WTC11 (cell line): ENCODE results near the gene ORM1.
"Not testable (repeated sequence)": the region's sequence is repeated elsewhere in the genome, so short reads cannot be mapped to it uniquely, and the experiment has no call there.

Source experiments
- TF ChIP-seq, protein P1 (sequence below): fragments of 200-600 bp; IDR thresholded peaks from 2 replicates; pipeline ENCODE4 v1.8.0; 2022; ENCODE audit warnings: antibody characterized with exemption
- TF ChIP-seq, protein P2 (sequence below): sonication (generic); formaldehyde crosslinking; conservative IDR thresholded peaks from 2 replicates; pipeline ENCODE4 v1.8.1; 2022; ENCODE audit warnings: mild to moderate bottlenecking, missing genetic modification reagents
- TF ChIP-seq, protein P3 (sequence below): fragments of 250-450 bp; sonication (Bioruptor Pico); IDR thresholded peaks from 2 replicates; pipeline ENCODE4 v1.8.0; 2021; ENCODE audit warnings: mild to moderate bottlenecking

- TF ChIP-seq, protein P1, sequence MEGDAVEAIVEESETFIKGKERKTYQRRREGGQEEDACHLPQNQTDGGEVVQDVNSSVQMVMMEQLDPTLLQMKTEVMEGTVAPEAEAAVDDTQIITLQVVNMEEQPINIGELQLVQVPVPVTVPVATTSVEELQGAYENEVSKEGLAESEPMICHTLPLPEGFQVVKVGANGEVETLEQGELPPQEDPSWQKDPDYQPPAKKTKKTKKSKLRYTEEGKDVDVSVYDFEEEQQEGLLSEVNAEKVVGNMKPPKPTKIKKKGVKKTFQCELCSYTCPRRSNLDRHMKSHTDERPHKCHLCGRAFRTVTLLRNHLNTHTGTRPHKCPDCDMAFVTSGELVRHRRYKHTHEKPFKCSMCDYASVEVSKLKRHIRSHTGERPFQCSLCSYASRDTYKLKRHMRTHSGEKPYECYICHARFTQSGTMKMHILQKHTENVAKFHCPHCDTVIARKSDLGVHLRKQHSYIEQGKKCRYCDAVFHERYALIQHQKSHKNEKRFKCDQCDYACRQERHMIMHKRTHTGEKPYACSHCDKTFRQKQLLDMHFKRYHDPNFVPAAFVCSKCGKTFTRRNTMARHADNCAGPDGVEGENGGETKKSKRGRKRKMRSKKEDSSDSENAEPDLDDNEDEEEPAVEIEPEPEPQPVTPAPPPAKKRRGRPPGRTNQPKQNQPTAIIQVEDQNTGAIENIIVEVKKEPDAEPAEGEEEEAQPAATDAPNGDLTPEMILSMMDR, result not testable (repeated sequence)
- TF ChIP-seq, protein P2, sequence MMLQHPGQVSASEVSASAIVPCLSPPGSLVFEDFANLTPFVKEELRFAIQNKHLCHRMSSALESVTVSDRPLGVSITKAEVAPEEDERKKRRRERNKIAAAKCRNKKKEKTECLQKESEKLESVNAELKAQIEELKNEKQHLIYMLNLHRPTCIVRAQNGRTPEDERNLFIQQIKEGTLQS (CRISPR knock-in tag), result not testable (repeated sequence)
- TF ChIP-seq, protein P3, sequence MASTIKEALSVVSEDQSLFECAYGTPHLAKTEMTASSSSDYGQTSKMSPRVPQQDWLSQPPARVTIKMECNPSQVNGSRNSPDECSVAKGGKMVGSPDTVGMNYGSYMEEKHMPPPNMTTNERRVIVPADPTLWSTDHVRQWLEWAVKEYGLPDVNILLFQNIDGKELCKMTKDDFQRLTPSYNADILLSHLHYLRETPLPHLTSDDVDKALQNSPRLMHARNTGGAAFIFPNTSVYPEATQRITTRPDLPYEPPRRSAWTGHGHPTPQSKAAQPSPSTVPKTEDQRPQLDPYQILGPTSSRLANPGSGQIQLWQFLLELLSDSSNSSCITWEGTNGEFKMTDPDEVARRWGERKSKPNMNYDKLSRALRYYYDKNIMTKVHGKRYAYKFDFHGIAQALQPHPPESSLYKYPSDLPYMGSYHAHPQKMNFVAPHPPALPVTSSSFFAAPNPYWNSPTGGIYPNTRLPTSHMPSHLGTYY (CRISPR knock-in tag), result not testable (repeated sequence)
These were observed 8.6 kb downstream of the ORM1 start for GRCh38 chr9:114331229-114332195.
